Spleen (tissue), 7 donors: ENCODE measurements around the gene CACNA2D4.

Source experiments
- POLR2A ChIP-seq, 3 donors: fragments of 450-650 bp; IDR thresholded peaks; one replicate each; pipeline ENCODE4 v1.5.1; 2017; ENCODE audit warnings: antibody characterized with exemption in 3 of 3, mild to moderate bottlenecking in 1 of 3
- TF ChIP-seq, protein P1 (sequence below), 11 experiments: fragments of 200-600 bp in 7 of 11; fragments of 450-650 bp in 4 of 11; sonication (generic) in 4 of 11; IDR thresholded peaks in 8 of 11; conservative IDR thresholded peaks in 3 of 11; 1 replicate in 7 of 11; 2 replicates in 4 of 11; pipeline versions ENCODE4 v1.4.0 to v1.8.0; 2016 to 2021; ENCODE audit warnings: antibody characterized with exemption in 11 of 11, inconsistent platforms in 4 of 11, mild to moderate bottlenecking in 1 of 11
- donor health status: DM: no; HTN: no; CAD: no; lungs with moderate emphysema.
- donor health status: DM: no; HTN: no; CAD: no.
- donor health status: DM: no; HTN: no; CAD: no.

DNA sequence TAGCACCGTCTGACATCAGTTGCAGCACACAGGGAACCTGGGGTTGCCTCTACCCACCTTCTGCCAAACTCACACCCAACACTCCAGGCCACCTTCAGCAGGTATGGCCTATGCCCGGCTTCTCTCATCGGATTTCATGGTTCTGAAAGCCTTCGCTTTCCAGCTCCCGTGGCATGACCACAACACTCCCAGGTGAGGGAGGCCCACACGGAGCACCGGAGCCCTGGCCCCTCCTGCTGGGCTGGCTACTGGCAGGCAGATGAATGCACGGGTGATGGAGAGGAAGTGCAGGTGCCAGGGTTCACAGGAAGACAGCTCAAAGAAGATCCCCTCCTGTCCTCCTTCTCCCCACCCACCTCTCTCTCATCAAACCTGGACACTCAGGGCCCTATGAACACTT is 37.2 kb downstream of the CACNA2D4 start:
- TF ChIP-seq, protein P1, sequence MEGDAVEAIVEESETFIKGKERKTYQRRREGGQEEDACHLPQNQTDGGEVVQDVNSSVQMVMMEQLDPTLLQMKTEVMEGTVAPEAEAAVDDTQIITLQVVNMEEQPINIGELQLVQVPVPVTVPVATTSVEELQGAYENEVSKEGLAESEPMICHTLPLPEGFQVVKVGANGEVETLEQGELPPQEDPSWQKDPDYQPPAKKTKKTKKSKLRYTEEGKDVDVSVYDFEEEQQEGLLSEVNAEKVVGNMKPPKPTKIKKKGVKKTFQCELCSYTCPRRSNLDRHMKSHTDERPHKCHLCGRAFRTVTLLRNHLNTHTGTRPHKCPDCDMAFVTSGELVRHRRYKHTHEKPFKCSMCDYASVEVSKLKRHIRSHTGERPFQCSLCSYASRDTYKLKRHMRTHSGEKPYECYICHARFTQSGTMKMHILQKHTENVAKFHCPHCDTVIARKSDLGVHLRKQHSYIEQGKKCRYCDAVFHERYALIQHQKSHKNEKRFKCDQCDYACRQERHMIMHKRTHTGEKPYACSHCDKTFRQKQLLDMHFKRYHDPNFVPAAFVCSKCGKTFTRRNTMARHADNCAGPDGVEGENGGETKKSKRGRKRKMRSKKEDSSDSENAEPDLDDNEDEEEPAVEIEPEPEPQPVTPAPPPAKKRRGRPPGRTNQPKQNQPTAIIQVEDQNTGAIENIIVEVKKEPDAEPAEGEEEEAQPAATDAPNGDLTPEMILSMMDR (IDR thresholded peaks at IDR 0.05 in 8 of 11, conservative IDR thresholded peaks at IDR 0.05 in 3 of 11), result no peak
- TF ChIP-seq POLR2A (IDR thresholded peaks at IDR 0.05), result no peak
